HEK293 (cell line): ENCODE results near the gene TCTN1.

Experiments
- ELK4 ChIP-seq: IDR thresholded peaks from 2 replicates; pipeline ENCODE4 v1.6.1; 2011; ENCODE audit warnings: mild to moderate bottlenecking, low read depth, low read length, borderline replicate concordance
- FEZF1 ChIP-seq: fragments of 450-650 bp; formaldehyde crosslinking; IDR thresholded peaks from 2 replicates; pipeline ENCODE4 v1.5.1; 2016; ENCODE audit warnings: missing biosample characterization, missing genetic modification characterization
- GLIS1 ChIP-seq: fragments of 450-650 bp; formaldehyde crosslinking; IDR thresholded peaks from 2 replicates; pipeline ENCODE4 v1.5.1; 2016; ENCODE audit warnings: missing biosample characterization, missing genetic modification characterization
- HIC1 ChIP-seq: fragments of 450-650 bp; formaldehyde crosslinking; IDR thresholded peaks from 2 replicates; pipeline ENCODE4 v1.5.1; 2016; ENCODE audit warnings: missing biosample characterization, missing genetic modification characterization
- HOXA7 ChIP-seq: sonication (generic); formaldehyde crosslinking; IDR thresholded peaks from 2 replicates; pipeline ENCODE4 v1.8.1; 2022; ENCODE audit warnings: missing genetic modification reagents, borderline replicate concordance
- HOXC10 ChIP-seq: sonication (generic); formaldehyde crosslinking; IDR thresholded peaks from 2 replicates; pipeline ENCODE4 v1.8.1; 2023; ENCODE audit warnings: mild to moderate bottlenecking, missing genetic modification reagents
- HOXD13 ChIP-seq: sonication (generic); formaldehyde crosslinking; IDR thresholded peaks from 2 replicates; pipeline ENCODE4 v1.8.0; 2022; ENCODE audit warnings: missing genetic modification reagents, borderline replicate concordance
- KLF16 ChIP-seq: fragments of 450-650 bp; formaldehyde crosslinking; IDR thresholded peaks from 2 replicates; pipeline ENCODE4 v1.5.1; 2017; ENCODE audit warnings: missing biosample characterization, missing genetic modification characterization
- KLF17 ChIP-seq: fragments of 450-650 bp; formaldehyde crosslinking; IDR thresholded peaks from 2 replicates; pipeline ENCODE4 v1.5.1; 2016; ENCODE audit warnings: missing biosample characterization, missing genetic modification characterization
- KLF7 ChIP-seq: fragments of 450-650 bp; formaldehyde crosslinking; IDR thresholded peaks from 2 replicates; pipeline ENCODE4 v1.5.1; 2016; ENCODE audit warnings: missing biosample characterization, missing genetic modification characterization, borderline replicate concordance
- SP2 ChIP-seq: fragments of 450-650 bp; formaldehyde crosslinking; IDR thresholded peaks from 2 replicates; pipeline ENCODE4 v1.5.1; 2016; ENCODE audit warnings: missing biosample characterization, missing genetic modification characterization
- YY2 ChIP-seq: fragments of 450-650 bp; formaldehyde crosslinking; IDR thresholded peaks from 2 replicates; pipeline ENCODE4 v1.5.1; 2016; ENCODE audit warnings: missing biosample characterization, missing genetic modification characterization
- ZBTB26 ChIP-seq: fragments of 450-650 bp; formaldehyde crosslinking; optimal IDR thresholded peaks from 2 replicates; pipeline ENCODE3; 2016; ENCODE audit warnings: missing biosample characterization, mild to moderate bottlenecking, missing genetic modification characterization
- ZFP41 ChIP-seq: fragments of 450-650 bp; formaldehyde crosslinking; IDR thresholded peaks from 2 replicates; pipeline ENCODE4 v1.5.1; 2016; ENCODE audit warnings: missing biosample characterization, missing genetic modification characterization, borderline replicate concordance
- ZNF114 ChIP-seq: fragments of 450-650 bp; formaldehyde crosslinking; IDR thresholded peaks from 2 replicates; pipeline ENCODE4 v1.5.0; 2017; ENCODE audit warnings: missing biosample characterization, missing genetic modification characterization
- ZNF140 ChIP-seq: fragments of 450-650 bp; formaldehyde crosslinking; IDR thresholded peaks from 2 replicates; pipeline ENCODE4 v1.5.1; 2016; ENCODE audit warnings: missing biosample characterization, missing genetic modification characterization
- ZNF146 ChIP-seq: fragments of 450-650 bp; formaldehyde crosslinking; IDR thresholded peaks from 2 replicates; pipeline ENCODE4 v1.5.1; 2016; ENCODE audit warnings: missing biosample characterization, missing genetic modification characterization
- ZNF169 ChIP-seq: fragments of 450-650 bp; formaldehyde crosslinking; IDR thresholded peaks from 2 replicates; pipeline ENCODE4 v1.5.1; 2016; ENCODE audit warnings: missing biosample characterization, missing genetic modification characterization
- ZNF18 ChIP-seq: fragments of 450-650 bp; formaldehyde crosslinking; IDR thresholded peaks from 2 replicates; pipeline ENCODE4 v1.5.1; 2016; ENCODE audit warnings: missing biosample characterization, missing genetic modification characterization
- ZNF221 ChIP-seq: fragments of 450-650 bp; formaldehyde crosslinking; IDR thresholded peaks from 2 replicates; pipeline ENCODE4 v1.5.1; 2017; ENCODE audit warnings: missing biosample characterization, missing genetic modification characterization, borderline replicate concordance
- ZNF404 ChIP-seq: fragments of 450-650 bp; formaldehyde crosslinking; IDR thresholded peaks from 2 replicates; pipeline ENCODE4 v1.5.1; 2017; ENCODE audit warnings: missing biosample characterization, missing genetic modification characterization
- ZNF423 ChIP-seq: fragments of 450-650 bp; formaldehyde crosslinking; IDR thresholded peaks from 2 replicates; pipeline ENCODE4 v1.5.1; 2016; ENCODE audit warnings: missing biosample characterization, missing genetic modification characterization
- ZNF501 ChIP-seq: fragments of 450-650 bp; formaldehyde crosslinking; IDR thresholded peaks from 2 replicates; pipeline ENCODE4 v1.5.1; 2016; ENCODE audit warnings: missing biosample characterization, missing genetic modification characterization
- ZNF571 ChIP-seq: fragments of 450-650 bp; formaldehyde crosslinking; IDR thresholded peaks from 2 replicates; pipeline ENCODE4 v1.5.0; 2017; ENCODE audit warnings: missing biosample characterization, missing genetic modification characterization
- ZNF621 ChIP-seq: fragments of 450-650 bp; formaldehyde crosslinking; IDR thresholded peaks from 2 replicates; pipeline ENCODE4 v1.5.1; 2017; ENCODE audit warnings: missing biosample characterization, missing genetic modification characterization
- ZNF626 ChIP-seq: fragments of 450-650 bp; sonication (Bioruptor Pico); formaldehyde crosslinking; IDR thresholded peaks from 2 replicates; pipeline ENCODE4 v1.5.1; 2018; ENCODE audit warnings: missing biosample characterization, missing genetic modification characterization, inconsistent platforms
- ZNF777 ChIP-seq: fragments of 450-650 bp; formaldehyde crosslinking; IDR thresholded peaks from 2 replicates; pipeline ENCODE4 v1.5.1; 2017; ENCODE audit warnings: missing biosample characterization, missing genetic modification characterization, borderline replicate concordance
- ZNF792 ChIP-seq: fragments of 450-650 bp; formaldehyde crosslinking; IDR thresholded peaks from 2 replicates; pipeline ENCODE4 v1.5.1; 2016; ENCODE audit warnings: missing biosample characterization, missing genetic modification characterization
- ZNF843 ChIP-seq: fragments of 450-650 bp; formaldehyde crosslinking; IDR thresholded peaks from 2 replicates; pipeline ENCODE4 v1.5.1; 2016; ENCODE audit warnings: missing biosample characterization, missing genetic modification characterization
- TF ChIP-seq, protein P1 (sequence below): fragments of 450-650 bp; formaldehyde crosslinking; IDR thresholded peaks from 2 replicates; pipeline ENCODE4 v1.5.1; 2016; ENCODE audit warnings: missing biosample characterization, missing genetic modification characterization

Gene TCTN1

DNA sequence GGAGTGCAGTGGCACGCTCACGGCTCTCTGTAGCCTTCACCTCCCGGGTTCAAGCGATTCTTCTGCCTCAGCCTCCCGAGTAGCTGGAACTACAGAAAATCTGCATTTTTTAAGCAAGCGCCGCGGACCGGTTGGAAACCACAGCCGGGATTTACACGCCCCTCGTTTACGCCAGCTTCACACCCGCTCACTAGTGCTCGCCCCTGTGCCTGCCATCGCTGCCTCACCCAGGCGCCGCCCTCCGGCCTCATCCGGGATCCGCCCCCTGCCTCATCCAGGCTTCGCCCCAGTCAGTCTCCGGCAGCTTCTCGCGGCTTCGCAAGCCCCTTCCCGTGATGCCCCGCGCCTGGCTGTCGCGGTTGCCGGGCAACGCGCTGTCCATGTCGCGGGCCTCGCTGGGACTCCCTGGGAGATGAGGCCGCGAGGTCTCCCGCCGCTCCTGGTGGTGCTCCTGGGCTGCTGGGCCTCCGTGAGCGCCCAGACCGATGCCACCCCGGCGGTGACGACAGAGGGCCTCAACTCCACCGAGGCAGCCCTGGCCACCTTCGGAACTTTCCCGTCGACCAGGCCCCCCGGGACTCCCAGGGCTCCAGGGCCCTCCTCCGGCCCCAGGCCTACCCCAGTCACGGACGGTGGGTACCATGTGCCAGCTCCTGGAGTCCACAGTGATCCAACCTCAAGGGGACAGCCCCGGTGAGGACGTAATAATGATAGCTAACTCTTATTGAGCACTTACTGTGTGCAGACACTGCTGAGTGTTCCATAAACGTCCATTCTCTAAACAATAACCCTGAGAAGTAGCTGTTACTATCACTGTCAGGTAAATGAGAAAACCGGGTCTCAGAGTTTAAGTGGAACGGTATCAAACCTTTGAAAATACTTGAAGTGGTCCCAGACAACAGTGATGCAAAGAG is at the start of gene TCTN1 (continued):
- peak; percentile 79 for TF ChIP-seq HIC1 (tag by site-specific recombination)
- TF ChIP-seq ELK4: no peak
- TF ChIP-seq ZNF626 (tag by site-specific recombination): no peak
- TF ChIP-seq ZNF221 (tag by site-specific recombination): no peak
- TF ChIP-seq ZNF146: no peak
- TF ChIP-seq FEZF1 (tag by site-specific recombination): no peak
- no peak for TF ChIP-seq ZNF140 (tag by site-specific recombination)
- TF ChIP-seq ZNF843: no peak
- peak; percentile 96 for TF ChIP-seq ZNF18 (tag by site-specific recombination)
- no peak for TF ChIP-seq YY2
- TF ChIP-seq GLIS1 (tag by site-specific recombination): peak; percentile 99
- TF ChIP-seq ZNF571 (tag by site-specific recombination): no peak
- TF ChIP-seq ZNF777 (tag by site-specific recombination): peak; percentile 74; the same call in 1 of the 2 replicates
- peak; percentile 67 for TF ChIP-seq ZBTB26 (tag by site-specific recombination)
- no peak for TF ChIP-seq ZNF169
- TF ChIP-seq, protein P1, sequence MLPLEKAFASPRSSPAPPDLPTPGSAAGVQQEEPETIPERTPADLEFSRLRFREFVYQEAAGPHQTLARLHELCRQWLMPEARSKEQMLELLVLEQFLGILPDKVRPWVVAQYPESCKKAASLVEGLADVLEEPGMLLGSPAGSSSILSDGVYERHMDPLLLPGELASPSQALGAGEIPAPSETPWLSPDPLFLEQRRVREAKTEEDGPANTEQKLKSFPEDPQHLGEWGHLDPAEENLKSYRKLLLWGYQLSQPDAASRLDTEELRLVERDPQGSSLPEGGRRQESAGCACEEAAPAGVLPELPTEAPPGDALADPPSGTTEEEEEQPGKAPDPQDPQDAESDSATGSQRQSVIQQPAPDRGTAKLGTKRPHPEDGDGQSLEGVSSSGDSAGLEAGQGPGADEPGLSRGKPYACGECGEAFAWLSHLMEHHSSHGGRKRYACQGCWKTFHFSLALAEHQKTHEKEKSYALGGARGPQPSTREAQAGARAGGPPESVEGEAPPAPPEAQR (tag by site-specific recombination): no peak
- no peak for TF ChIP-seq HOXA7 (CRISPR knock-in tag)
- TF ChIP-seq ZNF792: peak; percentile 89
- peak; percentile 88 for TF ChIP-seq SP2 (tag by site-specific recombination)
- peak; percentile 54; the same call in 1 of the 2 replicates for TF ChIP-seq KLF7
- TF ChIP-seq KLF17 (tag by site-specific recombination): no peak
- peak; percentile 90 for TF ChIP-seq ZNF501 (tag by site-specific recombination)
- no peak for TF ChIP-seq HOXC10
- TF ChIP-seq HOXD13 (CRISPR knock-in tag): no peak
- no peak for TF ChIP-seq ZNF621
- no peak for TF ChIP-seq ZNF423 (tag by site-specific recombination)
- TF ChIP-seq ZFP41: no peak
- peak; percentile 86 for TF ChIP-seq KLF16 (tag by site-specific recombination)
- TF ChIP-seq ZNF114 (tag by site-specific recombination): no peak
- TF ChIP-seq ZNF404: no peak
